ENCODE measurements around the gene SRSF12.

The SRSF12 gene

GRCh38 chr6:89048288-89048923 lies 69.5 kb downstream of the SRSF12 start:
- TF ChIP-seq CTCF (IDR thresholded peaks at IDR 0.05; ENCODE audit: low read depth, low read length), result no peak
- no peak for DNase-seq (ENCODE audit: extremely low read depth, low read depth)

- TF ChIP-seq CTCF (IDR thresholded peaks at IDR 0.05; ENCODE audit: low read depth, low read length), result no peak
- no peak for DNase-seq (ENCODE audit: extremely low read depth, low read depth)
These were observed 70.4 kb downstream of the SRSF12 start for GRCh38 chr6:89047473-89047872.

Measured in AG09319 (cell line).